NCI-H1092 treated with DMSO at 0.1 percent for 48 hours (cell line): Measurements from ENCODE around the gene NUP188.
A peak's percentile ranks its signal among the peaks of the same experiment; 100 is the strongest.

ENCODE experiments used
- DNase-seq: peaks from one replicate; lab custom pipeline; 2025; lab: John Stamatoyannopoulos, UW

The NUP188 gene, protein sequence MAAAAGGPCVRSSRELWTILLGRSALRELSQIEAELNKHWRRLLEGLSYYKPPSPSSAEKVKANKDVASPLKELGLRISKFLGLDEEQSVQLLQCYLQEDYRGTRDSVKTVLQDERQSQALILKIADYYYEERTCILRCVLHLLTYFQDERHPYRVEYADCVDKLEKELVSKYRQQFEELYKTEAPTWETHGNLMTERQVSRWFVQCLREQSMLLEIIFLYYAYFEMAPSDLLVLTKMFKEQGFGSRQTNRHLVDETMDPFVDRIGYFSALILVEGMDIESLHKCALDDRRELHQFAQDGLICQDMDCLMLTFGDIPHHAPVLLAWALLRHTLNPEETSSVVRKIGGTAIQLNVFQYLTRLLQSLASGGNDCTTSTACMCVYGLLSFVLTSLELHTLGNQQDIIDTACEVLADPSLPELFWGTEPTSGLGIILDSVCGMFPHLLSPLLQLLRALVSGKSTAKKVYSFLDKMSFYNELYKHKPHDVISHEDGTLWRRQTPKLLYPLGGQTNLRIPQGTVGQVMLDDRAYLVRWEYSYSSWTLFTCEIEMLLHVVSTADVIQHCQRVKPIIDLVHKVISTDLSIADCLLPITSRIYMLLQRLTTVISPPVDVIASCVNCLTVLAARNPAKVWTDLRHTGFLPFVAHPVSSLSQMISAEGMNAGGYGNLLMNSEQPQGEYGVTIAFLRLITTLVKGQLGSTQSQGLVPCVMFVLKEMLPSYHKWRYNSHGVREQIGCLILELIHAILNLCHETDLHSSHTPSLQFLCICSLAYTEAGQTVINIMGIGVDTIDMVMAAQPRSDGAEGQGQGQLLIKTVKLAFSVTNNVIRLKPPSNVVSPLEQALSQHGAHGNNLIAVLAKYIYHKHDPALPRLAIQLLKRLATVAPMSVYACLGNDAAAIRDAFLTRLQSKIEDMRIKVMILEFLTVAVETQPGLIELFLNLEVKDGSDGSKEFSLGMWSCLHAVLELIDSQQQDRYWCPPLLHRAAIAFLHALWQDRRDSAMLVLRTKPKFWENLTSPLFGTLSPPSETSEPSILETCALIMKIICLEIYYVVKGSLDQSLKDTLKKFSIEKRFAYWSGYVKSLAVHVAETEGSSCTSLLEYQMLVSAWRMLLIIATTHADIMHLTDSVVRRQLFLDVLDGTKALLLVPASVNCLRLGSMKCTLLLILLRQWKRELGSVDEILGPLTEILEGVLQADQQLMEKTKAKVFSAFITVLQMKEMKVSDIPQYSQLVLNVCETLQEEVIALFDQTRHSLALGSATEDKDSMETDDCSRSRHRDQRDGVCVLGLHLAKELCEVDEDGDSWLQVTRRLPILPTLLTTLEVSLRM (N-terminal part only)

DNA sequence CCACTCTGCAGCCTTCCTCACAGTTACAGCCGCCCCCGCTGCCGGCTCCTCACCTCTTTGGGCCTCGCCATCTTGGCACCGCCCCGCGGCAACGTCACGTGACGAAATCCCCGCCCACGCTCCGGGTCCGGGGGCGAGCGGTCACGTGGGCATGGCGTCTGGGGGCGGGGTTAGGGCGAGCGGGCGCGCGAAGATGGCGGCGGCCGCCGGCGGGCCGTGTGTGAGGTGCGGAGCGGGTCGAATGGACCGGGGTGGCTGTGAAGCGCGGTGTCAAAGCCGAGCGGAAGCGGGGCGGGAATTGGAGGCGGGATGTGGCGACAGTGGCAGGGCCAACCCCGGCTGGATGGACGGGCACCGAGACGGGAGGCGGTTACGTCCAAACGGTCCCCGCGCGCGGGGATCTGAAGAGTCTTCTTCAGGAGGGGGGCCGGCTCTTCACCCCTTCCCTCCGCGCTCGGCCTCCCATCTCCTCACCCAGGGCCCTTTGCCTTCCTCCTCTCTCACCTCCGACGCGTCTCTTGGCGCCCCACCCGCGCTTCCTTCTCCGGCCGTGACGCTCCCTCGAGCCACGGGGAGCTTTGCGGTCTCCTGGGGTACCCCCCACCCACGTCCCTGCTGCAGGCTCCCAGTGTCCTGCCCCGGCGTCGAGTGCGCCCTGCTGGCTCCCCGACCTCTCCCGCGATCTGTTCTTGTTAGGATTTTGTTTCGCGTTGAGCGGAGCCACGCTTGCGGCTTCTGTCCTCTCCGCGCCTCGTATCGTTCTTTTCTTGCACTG, at the start of gene NUP188, which contains the start of gene DOLK:
Gene NUP188 (plus strand): TSS at position 173 of the 775 bp plus-strand sequence. CDS start 21 bp downstream, at position 194.
Gene DOLK (minus strand): TSS at position 77 of the 775 bp plus-strand sequence. CDS start 300 bp downstream, outside the sequence.
- DNase-seq = peak; percentile 87

DNA sequence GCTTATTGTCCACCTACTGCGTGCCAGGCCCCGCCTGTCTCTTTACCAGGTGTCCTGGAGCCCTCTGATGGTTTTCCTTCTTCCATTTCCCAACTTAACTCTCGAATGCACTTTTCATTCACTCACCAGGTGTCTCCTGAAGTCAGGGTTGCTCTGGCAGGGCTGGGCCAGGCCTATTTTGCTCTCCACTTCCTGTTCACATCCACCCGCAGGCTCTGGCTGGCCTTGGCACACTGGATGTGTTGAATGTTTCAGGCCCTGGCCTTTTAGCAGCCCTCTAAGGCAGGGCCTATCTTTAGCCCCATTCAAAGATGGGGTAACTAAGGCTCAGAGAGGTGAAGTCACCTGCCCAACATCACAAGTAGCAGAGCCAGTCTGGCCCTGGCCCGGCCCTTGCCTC, 49.1 kb upstream of the NUP188 start:
- no peak for DNase-seq

DNA sequence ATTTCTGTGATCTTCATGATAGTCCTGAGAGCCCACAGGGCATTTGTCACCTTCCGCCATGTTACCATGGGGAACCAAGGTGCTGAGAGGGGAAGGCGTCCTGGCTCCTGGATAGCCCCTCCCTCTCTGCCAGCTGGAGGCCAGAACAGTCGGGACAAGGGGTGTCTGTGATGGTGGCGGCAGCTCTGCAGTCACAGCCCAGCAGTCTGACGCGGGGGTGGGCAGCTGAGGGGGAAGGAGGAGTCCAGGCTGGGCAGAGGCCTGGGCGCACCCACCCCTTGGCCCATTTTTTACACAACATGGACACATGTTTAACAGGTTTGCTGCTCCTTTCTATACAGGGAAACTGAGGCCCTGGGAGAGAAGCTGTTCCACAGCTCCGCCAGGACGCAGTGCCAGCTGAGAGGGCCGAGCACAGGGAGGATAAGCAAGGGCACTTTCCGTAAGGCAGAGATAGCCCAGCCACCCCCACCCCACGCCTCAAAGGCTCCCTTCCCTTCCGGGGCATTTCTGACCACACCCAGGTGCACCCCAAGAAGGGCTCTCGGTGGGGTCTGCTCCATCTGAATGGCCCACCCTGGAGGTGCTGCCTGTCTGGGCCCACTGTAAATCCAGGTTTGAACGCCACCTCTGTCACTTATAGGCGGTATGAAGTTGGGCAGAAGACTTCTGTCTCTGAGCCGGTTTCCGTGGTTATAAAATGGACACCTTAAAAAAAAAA, 48.5 kb upstream of the NUP188 start:
- DNase-seq = no peak

DNA sequence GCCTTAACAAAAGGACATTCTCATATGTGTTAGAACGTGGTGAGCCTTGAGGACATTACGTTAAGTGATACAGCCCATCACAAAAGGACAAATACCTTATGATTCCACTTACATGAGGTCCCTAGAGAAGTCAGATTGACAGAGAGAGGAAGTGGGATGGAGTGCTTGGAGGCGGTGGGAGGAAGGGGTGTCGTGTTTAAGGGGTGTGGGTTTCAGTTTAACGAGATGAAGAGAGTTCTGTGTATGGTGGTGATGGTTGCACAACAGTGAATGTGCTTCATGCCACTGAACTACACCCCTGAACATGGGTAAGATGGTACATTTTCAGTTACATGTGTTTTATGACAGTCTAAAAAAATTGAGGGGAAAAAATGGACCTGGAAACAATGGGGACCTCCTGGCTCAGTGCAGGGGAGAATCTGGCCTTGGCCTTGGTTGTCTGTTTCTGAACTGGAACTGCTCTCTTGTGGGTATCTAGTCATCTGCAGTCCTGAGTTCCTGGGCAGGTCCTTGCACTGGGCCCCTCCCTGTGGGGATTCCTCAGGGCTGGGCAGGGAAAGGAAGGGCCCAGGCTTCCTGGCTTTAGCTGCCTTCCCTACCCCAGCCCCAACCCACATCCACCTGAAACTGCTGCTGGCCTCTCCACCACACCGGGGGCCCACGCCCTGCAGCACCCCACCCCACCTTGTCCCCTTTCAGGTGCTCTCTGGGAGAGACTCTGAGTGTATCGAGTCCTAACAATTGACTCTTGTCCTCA, 47.8 kb upstream of the NUP188 start:
- DNase-seq = no peak

DNA sequence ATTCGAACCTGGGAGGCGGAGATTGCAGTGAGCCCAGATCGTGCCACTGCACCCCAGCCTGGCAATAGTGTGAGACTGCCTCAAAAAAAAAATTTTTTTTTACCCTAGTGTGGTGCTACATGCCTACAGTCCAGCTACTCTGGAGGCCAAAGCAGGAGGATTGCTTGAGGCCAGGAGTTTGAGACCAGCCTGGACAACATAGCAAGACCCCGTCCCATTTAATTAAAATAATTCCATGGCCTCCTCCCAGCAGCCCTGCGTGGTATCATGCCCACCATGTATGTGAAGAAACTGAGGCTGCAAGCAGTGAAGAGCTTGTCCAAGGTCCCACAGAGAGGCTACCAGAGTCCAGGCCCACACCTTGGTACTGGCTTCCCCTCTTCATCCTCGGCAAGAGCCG, 46.1 kb upstream of the NUP188 start:
- no peak for DNase-seq

DNA sequence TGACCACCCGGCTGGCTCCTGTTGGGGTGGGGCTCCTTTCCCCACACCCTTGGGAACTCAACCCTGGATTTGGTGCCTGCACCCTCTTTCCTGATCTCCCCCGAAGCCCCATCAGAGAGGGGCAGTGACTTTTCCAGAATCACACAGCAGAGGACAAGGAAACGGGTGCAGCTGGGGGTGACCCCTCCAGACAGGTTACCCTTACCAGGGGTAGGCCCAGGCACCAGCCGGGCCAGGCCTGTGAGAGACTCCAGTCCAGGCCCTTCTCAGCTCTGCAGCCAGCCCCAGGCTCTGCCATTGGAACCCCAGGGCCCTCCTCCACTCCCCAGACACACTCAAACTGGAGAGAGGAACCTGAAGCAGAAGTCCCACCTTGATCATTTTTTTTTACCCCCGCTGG, 45.7 kb upstream of the NUP188 start:
- DNase-seq = no peak

DNA sequence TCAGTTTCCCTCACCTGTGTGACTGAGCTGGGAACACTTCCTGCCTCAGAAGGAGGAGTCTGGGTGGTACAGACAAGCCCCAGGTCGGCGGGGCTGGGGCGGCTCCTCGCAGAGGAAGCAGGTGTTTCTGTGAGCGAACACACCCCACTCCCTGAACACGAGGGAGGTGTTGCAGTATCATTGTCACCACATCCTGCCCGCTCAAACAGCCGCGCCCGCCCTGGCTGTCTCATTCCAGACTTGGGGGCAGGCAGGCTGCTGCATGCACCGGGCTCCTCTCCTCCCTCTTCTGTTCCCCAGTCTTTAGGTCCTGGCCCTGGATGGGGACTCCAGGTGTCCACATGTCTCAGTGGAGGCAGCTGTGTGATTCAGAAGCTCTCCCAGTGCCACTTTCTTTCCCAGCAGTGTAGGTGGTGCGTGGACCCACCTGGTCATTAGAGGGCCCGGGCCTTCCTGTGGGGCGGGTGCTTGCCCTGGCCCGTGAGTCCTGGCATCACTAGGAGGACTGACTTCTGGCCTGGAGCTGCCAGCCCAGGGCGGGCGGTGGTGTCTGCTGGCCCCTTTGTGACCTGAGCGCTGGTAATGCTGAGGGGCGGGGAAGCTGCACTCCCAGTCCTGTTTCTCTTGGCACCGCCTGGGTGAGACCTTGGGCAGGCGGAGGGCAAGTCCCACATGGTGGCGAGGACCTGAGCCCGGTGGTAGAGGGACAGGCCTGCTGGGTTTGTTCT, 45.0 kb upstream of the NUP188 start:
- DNase-seq = no peak

DNA sequence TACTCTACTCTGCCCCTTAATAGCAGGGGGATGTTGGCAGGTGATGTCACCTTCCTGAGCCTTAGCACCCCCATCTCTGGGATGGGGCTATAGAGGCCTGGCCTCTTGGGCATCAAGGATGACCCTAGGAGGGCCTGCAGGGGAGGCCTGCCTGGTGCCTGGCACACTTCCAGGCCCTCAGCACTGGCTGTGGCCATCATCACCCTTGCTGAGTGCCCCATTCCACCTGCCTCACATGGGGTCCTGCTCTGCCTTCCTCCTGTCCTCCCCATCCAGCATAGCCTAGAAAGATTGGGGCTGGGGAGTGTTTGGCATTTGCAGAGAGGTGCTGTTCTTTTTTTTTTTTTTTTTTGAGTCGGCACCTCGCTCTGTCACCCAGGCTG, 44.4 kb upstream of the NUP188 start:
- DNase-seq = no peak

DNA sequence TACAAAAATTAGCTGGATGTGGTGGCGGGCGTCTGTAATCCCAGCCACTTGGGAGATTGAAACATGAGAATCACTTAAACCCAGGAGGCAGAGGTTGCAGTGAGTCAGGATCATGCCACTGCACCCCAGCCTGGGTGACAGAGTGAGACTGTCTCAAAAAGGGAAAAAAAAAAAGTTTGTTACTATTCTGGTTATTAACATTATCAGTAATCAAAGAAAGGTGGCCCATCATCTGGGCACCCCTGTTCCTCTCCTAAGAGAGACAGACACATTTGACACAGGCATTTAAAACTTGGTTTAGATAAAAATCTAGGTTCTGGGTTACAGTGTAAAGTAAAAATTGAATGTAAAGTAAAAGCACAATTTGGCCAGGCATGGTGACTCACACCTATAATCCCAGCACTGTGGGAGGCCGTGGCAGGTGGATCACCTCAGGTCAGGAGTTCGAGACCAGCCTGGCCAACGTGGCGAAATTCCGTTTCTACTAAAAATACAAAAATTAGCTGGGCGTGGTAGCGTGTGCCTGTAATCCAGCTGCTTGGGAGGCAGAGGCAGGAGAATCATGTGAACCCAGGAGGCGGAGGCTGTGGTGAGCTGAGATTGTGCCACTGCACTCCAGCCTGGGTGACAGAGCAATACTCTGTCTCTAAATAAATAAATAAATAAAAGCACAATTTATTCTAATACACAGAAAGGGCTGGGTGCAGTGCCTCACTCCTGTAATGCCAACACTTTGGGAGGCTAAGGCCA, 43.5 kb upstream of the NUP188 start:
- DNase-seq = no peak

DNA sequence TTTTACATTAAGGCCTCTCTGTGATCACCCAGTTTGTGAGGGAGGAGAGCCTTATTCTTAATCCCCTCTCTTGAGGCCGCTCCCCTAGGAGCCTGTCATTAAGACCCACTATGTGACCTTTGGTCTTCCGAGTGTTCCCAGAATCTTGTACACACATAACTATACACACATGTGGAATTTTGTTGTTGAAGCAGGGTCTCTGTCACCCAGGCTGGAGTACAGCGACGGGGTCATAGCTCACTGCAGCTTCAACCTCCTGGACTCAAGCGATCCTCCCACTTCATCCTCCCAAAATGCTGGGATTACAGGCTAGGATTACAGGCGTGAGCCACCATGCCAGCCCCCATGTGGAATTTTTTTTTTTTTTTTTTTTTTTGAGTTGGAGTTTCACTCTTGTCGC, 41.5 kb upstream of the NUP188 start:
- no peak for DNase-seq

DNA sequence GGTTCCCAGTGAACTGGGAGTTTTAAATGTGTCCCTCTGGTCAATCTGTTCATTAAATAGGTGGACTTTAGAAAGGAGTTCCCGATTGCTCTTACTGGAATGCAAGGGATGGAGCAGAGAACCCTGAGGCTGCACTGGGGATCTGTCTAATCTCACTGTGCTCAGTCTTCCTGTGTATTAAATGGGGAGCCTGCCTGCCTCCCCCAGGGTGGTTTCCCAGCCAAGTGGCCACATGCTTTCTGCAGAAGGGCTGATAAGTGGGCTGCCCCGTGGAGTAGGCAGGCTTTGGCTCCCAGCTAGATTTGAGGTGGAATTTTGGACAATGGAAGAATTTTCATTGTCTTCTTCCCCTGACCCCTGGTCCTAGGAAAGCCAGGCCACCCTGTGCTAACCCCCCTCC, 40.8 kb upstream of the NUP188 start:
- DNase-seq = no peak

DNA sequence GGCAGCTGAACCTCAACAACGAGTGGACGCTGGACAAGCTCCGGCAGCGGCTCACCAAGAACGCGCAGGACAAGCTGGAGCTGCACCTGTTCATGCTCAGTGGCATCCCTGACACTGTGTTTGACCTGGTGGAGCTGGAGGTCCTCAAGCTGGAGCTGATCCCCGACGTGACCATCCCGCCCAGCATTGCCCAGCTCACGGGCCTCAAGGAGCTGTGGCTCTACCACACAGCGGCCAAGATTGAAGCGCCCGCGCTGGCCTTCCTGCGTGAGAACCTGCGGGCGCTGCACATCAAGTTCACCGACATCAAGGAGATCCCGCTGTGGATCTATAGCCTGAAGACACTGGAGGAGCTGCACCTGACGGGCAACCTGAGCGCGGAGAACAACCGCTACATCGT, 39.1 kb upstream of the NUP188 start:
- DNase-seq = no peak

DNA sequence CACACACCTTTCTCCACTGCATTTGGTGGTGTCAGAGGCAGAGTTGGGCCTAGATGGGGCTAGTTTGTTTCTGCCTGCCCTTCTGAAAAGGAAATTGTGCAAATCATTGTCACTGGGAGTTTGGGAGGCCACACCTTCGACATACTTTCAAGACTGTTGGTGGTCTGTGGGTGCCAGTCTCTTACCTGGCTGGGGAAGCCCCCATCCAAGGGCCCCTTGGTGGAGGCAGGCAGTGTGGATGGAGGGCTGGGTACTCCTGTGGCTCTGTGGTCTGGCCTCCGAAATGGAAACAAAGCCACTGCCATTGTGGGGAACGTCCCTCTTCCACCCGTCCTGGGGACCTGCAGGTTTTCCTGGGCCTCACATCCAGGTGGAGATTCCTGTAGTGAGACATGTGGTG, 37.6 kb upstream of the NUP188 start:
- DNase-seq = no peak

DNA sequence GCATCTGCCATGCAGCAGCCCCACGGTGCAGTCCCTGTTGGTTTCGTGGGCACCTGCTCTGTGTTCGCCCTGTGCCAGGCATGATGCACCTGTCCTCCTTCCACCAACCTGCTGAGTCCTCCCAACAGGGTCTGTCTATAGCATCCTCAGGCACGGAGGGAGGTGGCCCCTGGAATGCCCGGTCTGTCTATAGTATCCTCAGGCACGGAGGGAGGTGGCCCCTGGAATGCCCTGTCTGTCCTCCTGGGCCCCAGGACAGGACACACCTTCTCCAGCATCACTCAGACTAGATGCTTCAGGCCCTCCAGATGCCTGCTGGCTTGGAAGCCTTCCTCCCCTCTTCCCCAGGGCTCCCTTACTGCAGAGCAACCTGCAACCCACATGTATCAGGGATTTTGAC, 36.6 kb upstream of the NUP188 start:
- DNase-seq = no peak

DNA sequence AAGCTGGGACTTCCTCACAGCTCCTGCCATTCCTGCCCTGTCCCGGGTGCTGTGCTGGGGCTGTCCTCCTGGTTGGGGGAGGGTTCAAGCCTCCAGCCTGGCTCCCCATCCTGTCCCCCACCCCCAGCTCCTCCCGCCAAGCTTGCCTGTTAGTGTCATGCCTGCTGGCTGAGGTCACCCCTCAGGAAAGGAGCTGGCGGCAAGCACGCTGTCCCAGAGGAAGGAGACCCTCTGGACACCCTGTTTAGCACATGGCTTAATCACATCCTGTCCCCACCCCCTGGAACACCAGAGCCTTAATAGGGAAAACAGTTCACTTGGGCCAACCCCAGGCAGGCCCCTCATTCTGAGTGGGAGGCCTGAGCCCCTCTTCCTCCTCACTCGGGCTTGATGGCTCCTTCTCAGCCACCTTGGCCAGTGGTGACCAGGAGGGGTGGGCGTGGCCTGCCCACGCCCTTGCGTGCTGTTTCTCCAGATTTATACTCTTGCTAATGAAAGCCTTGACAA, 35.9 kb upstream of the NUP188 start:
- no peak for DNase-seq

DNA sequence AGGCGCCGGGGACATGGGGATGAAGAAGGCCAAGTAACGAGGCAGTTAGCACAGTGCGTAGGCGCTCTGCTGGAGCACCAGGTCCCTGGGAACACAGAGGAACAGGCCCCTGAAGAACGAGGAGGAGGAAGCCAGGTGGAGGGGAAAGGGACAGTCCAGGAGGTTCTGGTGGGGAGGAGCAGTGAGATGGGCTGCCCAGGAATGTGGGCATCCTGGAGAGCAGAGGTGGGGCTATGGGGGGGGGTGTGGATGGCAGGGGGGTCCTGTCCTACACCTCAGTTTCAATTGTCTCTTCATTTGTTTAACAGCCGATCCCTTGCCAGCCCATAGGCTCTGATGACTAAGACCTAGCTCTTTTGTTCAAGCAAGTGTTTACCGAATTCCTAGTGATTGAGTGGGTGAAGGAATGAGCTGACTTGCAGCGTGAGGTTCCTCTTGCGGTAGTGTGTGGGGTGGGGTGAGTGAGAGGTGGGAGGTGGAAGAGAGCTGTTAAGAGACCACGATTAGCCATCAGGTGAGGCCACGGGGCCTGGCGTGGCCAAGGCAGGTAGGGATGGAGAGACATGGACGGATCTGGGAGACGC, 35.1 kb upstream of the NUP188 start:
- no peak for DNase-seq

DNA sequence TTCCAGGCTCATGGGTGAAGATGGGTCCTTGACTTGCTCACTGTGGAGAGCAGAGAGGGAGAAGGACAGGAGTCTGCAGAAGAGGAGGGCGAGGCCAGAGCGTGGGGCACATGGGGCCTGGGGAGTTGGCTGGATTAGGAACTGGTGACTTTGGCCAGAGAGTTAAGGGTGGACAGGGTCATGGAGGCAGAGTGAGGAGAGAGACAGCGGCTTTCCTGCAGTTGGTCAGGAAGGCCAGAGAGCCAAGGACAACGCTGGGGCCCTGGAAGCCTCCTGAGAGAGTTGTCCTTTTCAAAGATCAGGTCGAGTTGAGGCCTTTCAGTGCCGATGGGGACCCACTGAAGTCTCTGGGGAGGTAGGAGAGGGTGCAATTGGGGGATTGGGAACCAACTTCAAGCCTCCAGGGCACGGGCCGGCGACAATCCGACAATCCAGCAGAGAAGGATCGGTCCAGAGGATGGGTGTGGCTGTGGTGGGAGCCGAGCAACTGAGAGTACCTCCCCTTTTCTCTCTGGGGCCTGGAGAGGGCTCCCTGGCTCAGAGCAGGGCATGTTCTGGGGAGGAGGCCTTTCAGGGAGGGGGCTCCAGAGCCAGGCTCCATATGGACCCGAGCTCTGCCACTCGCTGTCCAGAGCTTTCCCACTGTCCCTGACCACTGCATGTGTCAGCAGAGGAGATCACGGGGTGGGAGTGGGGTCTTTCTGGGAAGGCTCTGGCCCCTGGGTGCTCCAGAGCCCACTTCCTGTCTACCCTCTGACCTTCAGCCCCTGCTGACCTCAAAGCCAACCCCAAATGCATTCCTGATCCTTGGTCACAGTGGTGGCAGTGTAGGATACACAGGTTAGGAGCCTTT, 34.2 kb upstream of the NUP188 start:
- DNase-seq = no peak
